HepG2 (cell line): ENCODE data around the gene ABCA4. TPM values are rescaled to one million over a fixed set of nuclear protein-coding genes. Genes with fewer than 3 reads are reported as not detected.

Source experiments
- ATAD3A ChIP-seq: sonication (generic); formaldehyde crosslinking; IDR thresholded peaks from 2 replicates; pipeline ENCODE4 v1.4.0; 2020; ENCODE audit warnings: missing genetic modification reagents
- polyA plus RNA-seq, 8 experiments: library from polyadenylated mRNA; depleted of rRNA in 3 of 8; stranded (reverse) in 7 of 8; unstranded in 1 of 8; fragments of >200 nt; fragmentation: Illumina TruSeq in 4 of 8; extraction: Trizol in 4 of 8; gene quantifications; 2 replicates each; pipeline versions ENCODE4 v1.2.1 to v1.2.3, GENCODE V29; 2011 to 2016; ENCODE audit warnings: low read depth in 4 of 8, missing spikeins in 1 of 8, mixed read lengths in 1 of 8; ENCODE audit not compliant: insufficient read depth in 1 of 8
- total RNA-seq, 5 experiments: library from RNA; depleted of rRNA; stranded (reverse); fragments of >200 nt; fragmentation: Illumina TruSeq; extraction: Trizol; gene quantifications; 2 replicates each; pipeline ENCODE4 v1.2.3, GENCODE V29; 2016; ENCODE audit warnings: low read depth in 1 of 5
- TF ChIP-seq, protein P1 (sequence below), 2 experiments: fragments of 450-650 bp in 1 of 2; sonication (generic) in 1 of 2; formaldehyde crosslinking in 1 of 2; IDR thresholded peaks; 2 replicates each; pipeline versions ENCODE4 v1.6.1 to v1.8.0; 2016 to 2022; ENCODE audit warnings: antibody characterized with exemption in 1 of 2, mild to moderate bottlenecking in 1 of 2, missing genetic modification reagents in 1 of 2

The ABCA4 gene
- total and polyA plus RNA-seq, 2 of the 13 experiments (the other 11 are each of a cell fraction or from before 2014, with no cell fraction given): 0.24 to 0.67 TPM

- TF ChIP-seq, protein P1, sequence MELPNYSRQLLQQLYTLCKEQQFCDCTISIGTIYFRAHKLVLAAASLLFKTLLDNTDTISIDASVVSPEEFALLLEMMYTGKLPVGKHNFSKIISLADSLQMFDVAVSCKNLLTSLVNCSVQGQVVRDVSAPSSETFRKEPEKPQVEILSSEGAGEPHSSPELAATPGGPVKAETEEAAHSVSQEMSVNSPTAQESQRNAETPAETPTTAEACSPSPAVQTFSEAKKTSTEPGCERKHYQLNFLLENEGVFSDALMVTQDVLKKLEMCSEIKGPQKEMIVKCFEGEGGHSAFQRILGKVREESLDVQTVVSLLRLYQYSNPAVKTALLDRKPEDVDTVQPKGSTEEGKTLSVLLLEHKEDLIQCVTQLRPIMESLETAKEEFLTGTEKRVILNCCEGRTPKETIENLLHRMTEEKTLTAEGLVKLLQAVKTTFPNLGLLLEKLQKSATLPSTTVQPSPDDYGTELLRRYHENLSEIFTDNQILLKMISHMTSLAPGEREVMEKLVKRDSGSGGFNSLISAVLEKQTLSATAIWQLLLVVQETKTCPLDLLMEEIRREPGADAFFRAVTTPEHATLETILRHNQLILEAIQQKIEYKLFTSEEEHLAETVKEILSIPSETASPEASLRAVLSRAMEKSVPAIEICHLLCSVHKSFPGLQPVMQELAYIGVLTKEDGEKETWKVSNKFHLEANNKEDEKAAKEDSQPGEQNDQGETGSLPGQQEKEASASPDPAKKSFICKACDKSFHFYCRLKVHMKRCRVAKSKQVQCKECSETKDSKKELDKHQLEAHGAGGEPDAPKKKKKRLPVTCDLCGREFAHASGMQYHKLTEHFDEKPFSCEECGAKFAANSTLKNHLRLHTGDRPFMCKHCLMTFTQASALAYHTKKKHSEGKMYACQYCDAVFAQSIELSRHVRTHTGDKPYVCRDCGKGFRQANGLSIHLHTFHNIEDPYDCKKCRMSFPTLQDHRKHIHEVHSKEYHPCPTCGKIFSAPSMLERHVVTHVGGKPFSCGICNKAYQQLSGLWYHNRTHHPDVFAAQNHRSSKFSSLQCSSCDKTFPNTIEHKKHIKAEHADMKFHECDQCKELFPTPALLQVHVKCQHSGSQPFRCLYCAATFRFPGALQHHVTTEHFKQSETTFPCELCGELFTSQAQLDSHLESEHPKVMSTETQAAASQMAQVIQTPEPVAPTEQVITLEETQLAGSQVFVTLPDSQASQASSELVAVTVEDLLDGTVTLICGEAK (IDR thresholded peaks at IDR 0.05): no peak
- TF ChIP-seq, protein P1 (CRISPR knock-in tag; IDR thresholded peaks at IDR 0.05): no peak
- TF ChIP-seq ATAD3A (CRISPR knock-in tag): no peak
Measured at GRCh38 chr1:94000510-94001282, 120.3 kb downstream of the ABCA4 start (continued).
